ENCODE data around the gene SH3PXD2A. TPM values are rescaled to one million over a fixed set of nuclear protein-coding genes. Genes with fewer than 3 reads are reported as not detected.

The SH3PXD2A gene
- total RNA-seq, 2 experiments from 2014 or later, result 8.6 TPM

DNA sequence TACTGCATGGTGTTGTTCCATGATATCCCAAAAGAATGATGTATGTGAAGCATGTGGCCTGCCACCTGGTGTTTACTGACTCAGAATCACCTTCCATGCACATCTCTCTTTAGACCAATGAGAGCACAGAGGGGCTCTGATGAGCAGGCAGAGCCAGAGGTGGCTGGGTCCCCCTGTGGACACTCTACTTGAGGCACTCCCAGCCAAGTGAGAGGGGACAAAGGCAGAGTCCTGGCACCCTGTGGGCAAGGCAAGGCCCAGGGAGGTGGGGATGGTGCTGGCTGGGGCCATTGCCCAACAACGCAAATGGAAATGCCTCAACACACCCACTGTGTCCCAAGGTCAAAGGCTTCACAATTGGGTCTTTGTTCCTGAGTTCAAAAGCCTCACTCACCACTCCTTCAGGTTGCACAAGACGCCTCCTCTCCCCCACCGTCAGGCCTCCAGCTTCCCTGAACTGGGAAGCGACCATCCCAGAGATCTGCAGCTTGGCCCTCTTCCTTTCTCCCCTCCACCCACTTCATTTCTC, 197.3 kb downstream of the SH3PXD2A start:
- ChIA-PET CTCF (interaction anchor here (3.5 kb wide), 1 partner anchor 28 kb away, joined by 12 read pairs; no protein-coding TSS in a partner anchor), POLR2A (no interaction called here)

DNA sequence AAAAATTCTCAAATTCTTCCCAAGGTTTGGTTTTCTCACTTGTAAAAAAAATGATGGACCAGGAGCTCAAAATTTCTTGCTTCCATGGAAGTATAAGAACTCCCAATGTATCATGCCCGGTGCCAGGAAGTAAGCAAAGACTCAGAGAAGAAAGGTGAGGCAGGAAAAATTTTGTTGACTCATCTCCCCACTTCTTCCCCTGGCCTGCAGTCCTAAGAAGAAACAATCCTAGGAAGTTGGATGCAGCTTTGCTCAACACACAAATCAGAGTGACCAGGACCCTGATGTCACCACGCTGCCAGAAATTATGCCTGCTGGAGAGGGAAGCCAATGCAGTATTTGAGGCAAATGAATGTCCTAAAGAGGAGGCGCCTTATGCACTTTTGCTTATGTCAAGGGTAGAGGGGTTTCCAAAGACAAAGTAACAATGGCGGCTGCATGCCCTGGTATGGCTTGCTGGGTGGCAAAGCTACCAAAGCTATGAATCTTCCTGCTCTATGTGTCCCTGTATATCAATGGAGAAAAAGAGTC, 198.2 kb downstream of the SH3PXD2A start:
- CTCF ChIA-PET, result interaction anchor here (3.5 kb wide), 1 partner anchor 29 kb away, joined by 12 read pairs; no protein-coding TSS in a partner anchor
- POLR2A ChIA-PET, result no interaction called here

GRCh38 chr10:103654925-103655324, 200.5 kb downstream of the SH3PXD2A start:
- ChIA-PET POLR2A (no interaction called here), CTCF (interaction anchor here (1.6 kb wide), 1 partner anchor 31 kb away, joined by 4 read pairs; no protein-coding TSS in a partner anchor)

DNA sequence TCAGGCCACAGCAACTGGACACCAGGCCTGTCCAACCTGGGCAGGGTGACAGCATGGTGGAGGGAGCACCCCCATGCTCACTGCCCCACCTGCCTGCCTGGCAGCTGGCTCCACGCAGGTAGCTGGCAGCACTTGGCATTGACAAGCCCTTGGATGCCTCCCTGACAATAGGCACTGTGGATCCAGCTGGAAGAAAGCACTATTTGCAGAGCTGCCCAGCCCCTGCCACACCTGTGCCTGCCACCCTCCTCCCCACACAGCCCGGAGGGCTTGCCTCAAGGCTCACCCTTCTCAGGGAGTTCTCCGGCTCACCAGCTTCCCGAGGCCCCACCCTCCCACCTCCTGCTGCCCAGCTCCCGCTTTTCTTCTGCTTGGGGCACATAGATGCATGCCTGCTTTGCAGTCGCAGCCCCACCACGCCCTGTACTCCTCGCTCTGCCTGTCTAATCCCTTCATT, 201.8 kb downstream of the SH3PXD2A start:
- CTCF ChIA-PET, result interaction anchor here (1.6 kb wide), 1 partner anchor 33 kb away, joined by 4 read pairs; no protein-coding TSS in a partner anchor
- POLR2A ChIA-PET, result no interaction called here

DNA sequence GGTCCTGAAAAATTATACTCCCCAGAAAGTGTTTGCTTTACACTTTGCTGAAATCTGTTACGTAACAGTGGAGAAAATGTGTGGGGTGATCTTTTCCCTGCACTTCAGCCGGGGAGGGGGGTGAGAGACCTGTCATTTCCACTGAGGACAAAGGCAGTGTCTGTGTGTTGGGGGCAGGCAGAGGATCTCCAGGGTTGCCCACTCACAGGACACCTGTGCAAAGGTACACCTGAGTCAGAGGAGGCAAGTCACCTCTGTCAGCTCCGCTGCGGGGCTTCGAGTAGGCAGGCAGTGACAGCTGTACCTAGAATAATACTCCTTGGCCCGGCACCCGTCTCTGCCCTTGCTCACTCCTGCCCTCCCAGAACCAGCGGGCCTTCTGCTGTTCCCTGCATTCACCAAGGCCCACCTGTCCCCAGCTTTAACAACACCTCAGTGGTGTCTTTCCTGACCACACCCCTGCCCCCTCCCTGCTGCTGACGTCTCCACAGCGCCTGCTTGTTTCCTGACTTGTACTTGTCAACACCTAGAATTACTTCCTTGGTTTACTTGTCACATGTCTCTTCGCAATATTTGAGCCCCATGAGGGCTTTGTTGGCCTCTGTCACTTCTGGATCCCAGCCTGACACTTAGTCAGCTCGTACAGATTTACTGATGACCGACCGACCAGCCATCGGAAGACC, 202.6 kb downstream of the SH3PXD2A start:
- ChIA-PET POLR2A (no interaction called here), CTCF (no interaction called here)

DNA sequence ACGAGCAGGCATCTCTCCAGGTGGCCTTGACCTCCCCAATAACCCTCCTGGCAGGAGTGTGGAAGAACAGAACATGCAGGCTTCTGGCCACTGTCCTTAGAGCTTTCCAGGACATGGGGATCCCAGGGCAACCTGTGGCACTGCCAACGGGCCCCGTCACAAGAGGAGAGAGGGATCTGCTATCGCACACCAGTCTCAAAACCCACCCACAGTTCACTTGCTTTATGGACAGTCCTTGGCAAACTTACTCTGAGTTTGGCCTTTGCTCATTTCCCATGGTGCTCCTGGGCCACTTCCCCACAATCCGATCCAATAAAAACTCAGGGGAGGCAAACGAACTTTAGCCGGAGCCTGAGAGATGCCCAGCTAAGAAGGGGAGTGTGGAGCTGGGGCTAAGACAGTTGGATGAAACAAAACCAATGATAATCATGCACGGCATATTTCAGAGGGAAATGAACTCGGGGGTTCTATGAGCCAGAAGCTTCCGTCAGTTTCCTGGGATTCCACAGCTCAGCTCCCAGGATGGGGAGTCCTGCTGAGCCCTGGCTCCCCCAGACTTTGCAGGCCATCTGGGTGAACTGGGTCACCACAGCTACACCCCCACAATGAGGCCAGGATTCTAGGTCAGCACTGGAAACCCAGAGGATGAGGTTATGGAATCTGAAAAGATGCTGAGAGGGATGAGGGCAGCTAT, 203.4 kb downstream of the SH3PXD2A start:
- ChIA-PET CTCF (no interaction called here), POLR2A (no interaction called here)

GRCh38 chr10:103651333-103651732, 204.0 kb downstream of the SH3PXD2A start:
- POLR2A ChIA-PET, result no interaction called here

GRCh38 chr10:103649654-103650423, 205.5 kb downstream of the SH3PXD2A start:
- ChIA-PET POLR2A (interaction anchor here (0.6 kb wide), 1 partner anchor 55 kb away, joined by 3 read pairs; no protein-coding TSS in a partner anchor), CTCF (interaction anchor here (1.0 kb wide), 1 partner anchor 37 kb away, joined by 3 read pairs; no protein-coding TSS in a partner anchor)

More at GRCh38 chr10:103651333-103651732, 204.0 kb downstream of the SH3PXD2A start:
- CTCF ChIA-PET, result no interaction called here

GRCh38 chr10:103648636-103649532, 206.5 kb downstream of the SH3PXD2A start:
- CTCF ChIA-PET, result no interaction called here
- POLR2A ChIA-PET, result interaction anchor here (0.6 kb wide), 1 partner anchor 195 kb away, joined by 3 read pairs; no protein-coding TSS in a partner anchor

DNA sequence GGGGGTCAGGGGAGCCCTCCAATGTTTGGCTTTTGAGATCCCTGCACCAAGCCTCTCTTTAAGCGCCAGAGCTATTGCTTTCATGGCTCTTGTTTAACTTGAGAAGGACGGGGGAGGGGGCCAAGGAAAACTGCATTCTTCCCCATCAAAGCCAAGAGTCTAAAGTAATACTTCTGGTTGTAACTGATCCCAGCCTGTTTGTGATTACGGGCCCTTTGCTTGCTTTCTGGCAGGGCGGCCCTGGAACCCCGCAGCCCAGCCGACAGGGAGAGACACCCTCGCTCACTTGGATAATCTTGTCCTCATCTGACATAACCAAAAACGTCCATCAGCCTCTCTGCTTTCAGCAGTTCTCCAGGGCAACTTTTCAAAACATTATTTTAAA, 207.1 kb downstream of the SH3PXD2A start:
- ChIA-PET POLR2A (no interaction called here), CTCF (no interaction called here)

DNA sequence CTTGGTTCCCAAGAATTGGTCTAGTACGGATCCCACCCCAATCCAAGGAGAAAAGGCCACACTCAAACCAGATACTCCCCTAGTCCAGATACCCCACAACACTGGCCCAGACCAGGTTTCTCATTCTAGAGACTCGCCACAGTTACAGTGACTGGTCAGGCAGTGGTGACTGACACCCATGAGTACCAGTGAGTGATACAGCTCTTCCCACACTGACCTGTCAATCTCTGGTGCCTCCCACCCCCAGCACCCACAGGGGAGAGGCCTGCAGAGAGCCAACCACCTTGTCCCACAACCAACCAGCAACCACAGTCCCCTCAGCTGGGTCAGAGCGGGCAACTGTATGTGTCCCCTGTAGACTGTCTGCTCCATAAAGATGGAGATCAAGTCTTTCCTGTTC, 209.1 kb downstream of the SH3PXD2A start:
- CTCF ChIA-PET, result no interaction called here
- POLR2A ChIA-PET, result no interaction called here

DNA sequence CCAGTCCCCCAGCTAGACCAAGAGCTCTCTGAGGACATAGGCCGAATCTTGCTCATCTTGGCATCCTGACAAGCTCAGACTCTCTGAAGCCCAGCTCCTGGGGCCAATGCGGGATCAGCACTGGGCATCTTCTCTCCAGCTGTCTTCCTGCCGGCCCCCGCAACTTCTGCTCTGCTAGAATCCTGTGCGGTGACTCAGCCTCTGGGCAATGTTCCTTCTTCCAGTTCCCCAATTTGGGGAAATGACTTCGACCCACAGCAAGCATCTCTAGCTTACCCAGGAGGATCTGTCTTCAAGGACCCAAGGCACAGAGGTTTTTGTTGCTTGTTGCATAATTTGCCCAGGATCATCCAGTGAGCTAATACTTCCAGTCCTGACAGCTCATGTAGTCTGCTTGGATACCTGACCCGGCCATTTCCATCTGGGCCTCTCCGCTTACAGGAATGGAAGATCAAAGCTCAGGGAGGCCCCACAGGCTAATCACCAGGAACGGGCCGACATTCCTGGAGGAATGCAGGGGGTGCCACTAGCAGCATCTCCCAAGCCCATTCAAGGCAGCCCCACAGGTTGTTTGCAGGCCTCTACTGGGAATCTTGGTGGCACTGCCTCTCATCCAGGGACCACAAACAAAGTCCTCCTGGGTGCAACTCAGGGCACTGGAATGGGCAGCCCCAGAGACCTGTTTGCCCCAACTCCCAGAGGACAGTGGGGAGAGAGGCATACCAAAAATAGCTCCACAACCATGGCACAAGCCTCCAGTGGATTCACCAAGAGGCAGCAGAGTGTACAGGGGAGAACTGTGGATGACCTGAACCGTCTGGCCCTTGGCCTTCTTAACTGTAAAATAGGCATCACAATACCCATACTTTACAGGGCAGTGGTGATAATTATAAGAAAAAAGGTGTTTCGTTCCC, 210.0 kb downstream of the SH3PXD2A start:
- ChIA-PET POLR2A (no interaction called here), CTCF (no interaction called here)

GRCh38 chr10:103643381-103643780, 212.0 kb downstream of the SH3PXD2A start:
- ChIA-PET CTCF (no interaction called here), POLR2A (no interaction called here)

- ChIA-PET POLR2A (no interaction called here), CTCF (no interaction called here)
Observed at GRCh38 chr10:103641326-103641725, 214.1 kb downstream of the SH3PXD2A start.

DNA sequence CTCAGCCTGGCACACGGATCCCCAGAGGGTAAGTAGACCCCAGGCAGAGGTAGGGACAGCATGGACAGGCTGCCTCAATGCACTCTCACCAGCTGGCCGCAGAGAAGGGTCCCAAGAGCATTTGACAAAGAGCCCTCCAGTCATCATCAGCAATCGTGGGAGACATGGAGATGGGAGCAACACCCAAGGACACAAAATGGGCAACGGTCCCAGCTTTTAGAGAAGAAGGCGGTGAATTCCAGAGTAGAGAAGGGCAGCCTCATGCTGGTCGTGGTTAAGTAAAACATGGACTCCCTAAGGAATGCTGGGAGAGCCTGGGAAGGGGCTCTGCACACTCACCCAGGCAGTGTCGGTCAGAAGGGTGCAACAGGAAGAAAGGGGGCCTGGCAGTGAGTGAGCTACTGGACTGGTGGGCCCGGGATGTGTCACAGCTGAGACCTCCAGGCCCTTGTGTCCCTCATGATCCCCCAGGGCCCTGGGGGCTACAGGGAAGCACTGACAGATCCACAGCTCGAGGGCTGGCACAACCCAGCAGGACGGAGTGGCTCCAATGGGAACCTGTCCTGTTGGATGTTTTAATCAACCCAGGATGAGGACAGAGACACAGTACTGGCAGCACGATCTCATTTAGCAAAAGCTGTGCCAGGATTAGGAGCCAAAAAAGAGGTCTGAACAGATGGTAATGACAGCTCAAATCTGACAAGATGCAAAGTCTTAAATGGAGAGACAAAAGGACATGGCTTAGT, 214.8 kb downstream of the SH3PXD2A start:
- ChIA-PET POLR2A (no interaction called here), CTCF (no interaction called here)

DNA sequence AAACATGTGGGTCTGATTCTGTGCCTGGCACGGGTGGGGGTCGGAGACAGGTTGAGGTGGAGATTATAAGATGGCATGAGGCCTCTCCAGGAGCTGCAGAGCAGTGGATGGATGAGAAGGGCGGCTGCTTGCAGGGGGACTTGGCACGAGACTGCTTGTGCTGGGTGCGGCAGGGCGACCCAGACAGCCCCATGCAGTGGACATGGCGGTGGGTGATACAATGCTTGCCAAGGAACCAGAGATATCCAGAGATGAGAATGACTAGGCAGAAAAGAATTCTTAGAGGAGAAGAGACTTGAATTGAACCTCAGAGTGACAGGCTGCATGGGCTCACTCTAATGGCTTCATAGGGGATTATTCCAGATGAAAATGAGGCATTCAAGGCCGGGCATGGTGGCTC, 216.4 kb downstream of the SH3PXD2A start:
- ChIA-PET POLR2A (no interaction called here), CTCF (no interaction called here)

- ChIA-PET CTCF (no interaction called here), POLR2A (no interaction called here)
Observed at GRCh38 chr10:103637927-103638557, 217.3 kb downstream of the SH3PXD2A start.
